ENCODE measurements around the gene ERICH6B.

GRCh38 chr13:45629940-45630339 lies 14.4 kb upstream of the ERICH6B start:
- no peak for TF ChIP-seq EZH2 (IDR thresholded peaks at IDR 0.05; ENCODE audit: low read depth, unreplicated experiment)
- TF ChIP-seq CTCF (conservative IDR thresholded peaks at IDR 0.05; ENCODE audit: low read depth in 2 of 2) = no peak
- TF ChIP-seq CREB1 (CRISPR knock-in tag; IDR thresholded peaks at IDR 0.05; ENCODE audit: low read depth) = no peak
- TF ChIP-seq POLR2AphosphoS5 (IDR thresholded peaks at IDR 0.05; ENCODE audit: low read depth) = no peak
- TF ChIP-seq REST (IDR thresholded peaks at IDR 0.05; ENCODE audit: unreplicated experiment) = no peak
- TF ChIP-seq JUNB (IDR thresholded peaks at IDR 0.05; ENCODE audit: unreplicated experiment) = no peak
- no peak for TF ChIP-seq STAT1 (IDR thresholded peaks at IDR 0.05; ENCODE audit: unreplicated experiment)
- TF ChIP-seq ZNF331 (CRISPR knock-in tag; IDR thresholded peaks at IDR 0.05; ENCODE audit: low read depth) = no peak
- TF ChIP-seq EZH2phosphoT487 (IDR thresholded peaks at IDR 0.05; ENCODE audit: unreplicated experiment) = no peak
- TF ChIP-seq ETS1 (IDR thresholded peaks at IDR 0.05) = no peak
- TF ChIP-seq ZNF114 (CRISPR knock-in tag; IDR thresholded peaks at IDR 0.05) = no peak
- no peak for TF ChIP-seq ZNF462 (CRISPR knock-in tag; IDR thresholded peaks at IDR 0.05)
- TF ChIP-seq NANOG (IDR thresholded peaks at IDR 0.05; ENCODE audit: borderline replicate concordance) = no peak
